ENCODE data around the gene UGT8.

DNA sequence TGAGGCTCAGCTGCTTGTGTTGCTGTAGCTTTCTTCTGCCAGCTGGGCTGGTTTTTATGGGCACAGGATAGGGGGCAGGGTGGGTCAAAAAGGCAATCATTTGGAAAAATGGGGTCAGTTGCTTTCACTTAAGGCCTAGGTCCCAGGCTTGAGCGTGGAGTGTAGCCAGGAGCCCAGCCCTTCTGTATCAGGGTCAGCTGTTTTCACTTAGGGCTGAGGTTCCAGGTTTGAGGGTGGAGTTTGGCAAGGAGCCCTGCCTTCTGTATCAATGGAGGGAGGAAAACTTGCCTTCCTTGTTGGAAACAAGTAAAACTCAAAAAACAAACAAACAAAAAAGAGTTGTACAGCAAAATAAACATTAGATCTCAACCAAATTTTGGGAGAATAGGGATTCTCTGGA is 37.0 kb upstream of the UGT8 start:
- TF ChIP-seq CTCF (IDR thresholded peaks at IDR 0.05) (no peak), EZH2 (IDR thresholded peaks at IDR 0.05; ENCODE audit: borderline replicate concordance, insufficient read depth, low read depth, low read length, poor library complexity, severe bottlenecking) (no peak)

Data from B cell (primary cell).